ENCODE measurements around the gene ELL. TPM values are rescaled to one million over a fixed set of nuclear protein-coding genes. Genes with fewer than 3 reads are reported as not detected.
A peak's percentile ranks its signal among the peaks of the same experiment; 100 is the strongest.

ELL gene
- total and polyA plus RNA-seq, 9 of the 15 experiments (the other 6 are each of a cell fraction or from before 2014, with no cell fraction given), result 0.24 to 22.5 (median 4.1) TPM

GRCh38 chr19:18496167-18496979 lies 25.5 kb downstream of the ELL start:
- CTCF ChIA-PET (ENCODE audit: low intra/inter-chr PET ratio), result interaction anchor here (0.6 kb wide), 2 partner anchors 21 to 98 kb away, joined by 4 to 5 read pairs; no protein-coding TSS in a partner anchor
- peaks cover 66% of the 10 kb centered on the region for H4K20me1 ChIP-seq (replicated peaks; ENCODE audit: control insufficient read depth, insufficient read depth, low read length)
- H3K4me3 ChIP-seq, result no peak overlapping the region
- FAIRE-seq (peak; percentile 64), DNase-seq (ENCODE audit: extremely low read depth in 1 of 4, low spot score in 3 of 4) (peak; percentile 64 to 73 (median 71)), ATAC-seq (peak; percentile 79)
- intact Hi-C loops (cut with micrococcal nuclease), result no loop called here
- peak overlapping the region in 1 of 2 experiments; percentile 80; a peak in 3 of 4 replicates for H3K9ac ChIP-seq (ENCODE audit: insufficient read depth in 1 of 2, low read depth in 2 of 2, low read length in 2 of 2)
- H3K9me1 ChIP-seq (ENCODE audit: control insufficient read depth, insufficient read depth, low read length), result peaks cover 9% of the 10 kb centered on the region
- in situ Hi-C loops (cut with MboI), result no loop called here
- POLR2A ChIA-PET, result interaction anchor here (0.7 to 6.0 kb wide), 8 partner anchors 9 to 58 kb away, joined by 3 to 31 read pairs (median 4); partner anchors contain the start of gene ELL
- H3K27ac ChIP-seq (ENCODE audit: extremely low read depth, low read depth, low read length), result no peak overlapping the region; the same call in 2 of the 3 replicates
- peaks cover 21 to 46% of the 10 kb centered on the region in 2 experiments; a peak in 4 of 5 replicates for H3K4me1 ChIP-seq (replicated peaks in 1 of 2; ENCODE audit: control insufficient read depth in 2 of 2, insufficient read depth in 2 of 2, low read length in 2 of 2)
- 38% methylated on average over 10 of the region's 11 CpGs for WGBS (ENCODE audit: insufficient coverage, low coverage, missing lambda C conversion rate)
- no peaks in the 10 kb centered on the region for H3K27me3 ChIP-seq (ENCODE audit: control insufficient read depth in 2 of 2, insufficient read depth in 2 of 2, low read length in 2 of 2)
- BruUV-seq (replicated peaks), result no TSS peak
- no peak overlapping the region; the same call in 1 of the 2 replicates for H3K4me2 ChIP-seq (ENCODE audit: insufficient read depth, low read length)
- H3K9me3 ChIP-seq (replicated peaks; ENCODE audit: control insufficient read depth, insufficient read depth, low read depth, low read length), result no peaks in the 10 kb centered on the region
- H2AFZ ChIP-seq (ENCODE audit: low read depth, low read length), result no peak overlapping the region
- peaks cover 5% of the 10 kb centered on the region; the same call in 2 of the 3 replicates for H3K36me3 ChIP-seq (ENCODE audit: control insufficient read depth, insufficient read depth, low read length)
- peaks cover 95% of the 10 kb centered on the region for H3K79me2 ChIP-seq (ENCODE audit: control insufficient read depth, insufficient read depth, low read length)
- TF ChIP-seq GABPB1 (CRISPR knock-in tag; IDR thresholded peaks at IDR 0.05), result 0 out of 2 replicates have a peak, but pooled peaks have one; percentile 19
- no peak for TF ChIP-seq ZNF398 (CRISPR knock-in tag; IDR thresholded peaks at IDR 0.05)
- no peak for TF ChIP-seq SAFB2 (IDR thresholded peaks at IDR 0.05; ENCODE audit: borderline replicate concordance, low read depth, low read length, severe bottlenecking)
- no peak for TF ChIP-seq FOS (IDR thresholded peaks at IDR 0.05; ENCODE audit: extremely low read depth, insufficient read length)
- TF ChIP-seq U2AF1 (optimal IDR thresholded peaks at IDR 0.05; ENCODE audit: low read depth, low read length), result no peak
- TF ChIP-seq E2F4 (CRISPR knock-in tag; IDR thresholded peaks at IDR 0.05; ENCODE audit: low read depth), result no peak
- TF ChIP-seq CUX1 (CRISPR knock-in tag; IDR thresholded peaks at IDR 0.05), result no peak
- TF ChIP-seq JUN (IDR thresholded peaks at IDR 0.05; ENCODE audit: borderline replicate concordance, low read depth, low read length), result peak; percentile 20; the same call in 1 of the 2 replicates
- TF ChIP-seq JUN (CRISPR knock-in tag; IDR thresholded peaks at IDR 0.05; ENCODE audit: borderline replicate concordance), result 0 out of 2 replicates have a peak, but pooled peaks have one; percentile 22
- no peak for TF ChIP-seq TCF7 (IDR thresholded peaks at IDR 0.05; ENCODE audit: borderline replicate concordance)
